HG03045 (cell line): ENCODE measurements around the gene GALNT15.

Experiments used
- ATAC-seq: cut with Tn5 transposase; IDR thresholded peaks from one replicate; pipeline ENCODE4 v1.9.1; 2021; ENCODE audit warnings: mild to moderate bottlenecking, moderate library complexity; ENCODE audit not compliant: unreplicated experiment

Gene GALNT15

DNA sequence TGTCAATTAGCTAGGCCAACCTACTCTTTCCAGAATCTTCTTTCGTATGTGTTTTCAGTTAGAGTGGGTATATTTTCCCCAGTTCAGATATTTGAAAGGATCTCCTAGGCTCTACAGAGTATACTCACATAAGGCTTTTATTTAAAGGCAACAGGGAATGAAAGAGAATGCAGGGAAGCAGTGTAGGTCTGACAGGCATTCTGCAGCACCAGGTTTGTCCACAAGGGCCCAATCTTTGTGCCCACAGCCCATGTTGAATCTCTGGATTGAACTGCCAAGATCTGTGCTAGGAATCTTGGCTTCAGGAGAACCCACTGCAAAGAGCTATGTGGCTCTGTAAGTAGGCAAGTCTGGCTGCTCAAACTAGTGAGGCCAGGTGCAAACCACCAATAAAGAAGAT, 24.2 kb upstream of the GALNT15 start:
- ATAC-seq, result no peak

DNA sequence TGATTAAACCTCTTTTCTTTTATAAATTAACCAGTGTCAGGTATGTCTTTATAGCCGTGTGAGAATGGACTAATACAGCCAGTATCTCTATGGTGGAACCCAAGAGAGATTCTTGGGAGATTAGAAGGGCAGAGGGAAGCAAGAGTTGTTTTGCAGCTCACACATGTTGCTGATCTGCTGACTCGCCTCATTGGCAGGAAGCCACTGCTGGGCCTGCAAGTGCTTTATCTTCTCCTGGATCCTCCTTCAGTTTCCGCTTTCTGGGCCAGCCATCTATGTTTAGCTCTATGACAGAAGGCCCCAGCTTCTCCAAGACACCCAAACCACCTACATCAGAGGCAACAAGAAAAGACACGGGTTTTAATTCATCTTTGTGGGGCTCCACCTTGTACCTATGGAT, 23.4 kb upstream of the GALNT15 start:
- no peak for ATAC-seq

DNA sequence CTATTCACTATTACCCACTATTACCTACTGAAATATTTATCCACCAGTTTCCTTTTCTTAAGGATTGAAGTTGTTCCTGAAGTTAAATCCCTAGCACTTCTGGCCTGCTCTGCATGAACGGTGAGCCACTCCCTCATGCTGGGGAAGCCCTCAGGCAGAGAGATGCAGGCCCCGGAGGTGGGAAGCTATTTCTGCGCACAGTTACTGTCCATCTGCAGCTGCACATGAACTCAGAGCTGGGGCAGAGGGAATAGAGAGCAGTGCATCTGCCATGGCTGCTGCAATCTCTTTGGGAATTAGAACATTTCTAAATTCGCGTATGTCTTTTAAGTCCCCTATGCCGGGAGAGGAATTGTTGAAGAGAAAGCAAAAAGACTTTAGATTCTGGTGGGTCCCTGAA, 6.3 kb upstream of the GALNT15 start:
- no peak for ATAC-seq

DNA sequence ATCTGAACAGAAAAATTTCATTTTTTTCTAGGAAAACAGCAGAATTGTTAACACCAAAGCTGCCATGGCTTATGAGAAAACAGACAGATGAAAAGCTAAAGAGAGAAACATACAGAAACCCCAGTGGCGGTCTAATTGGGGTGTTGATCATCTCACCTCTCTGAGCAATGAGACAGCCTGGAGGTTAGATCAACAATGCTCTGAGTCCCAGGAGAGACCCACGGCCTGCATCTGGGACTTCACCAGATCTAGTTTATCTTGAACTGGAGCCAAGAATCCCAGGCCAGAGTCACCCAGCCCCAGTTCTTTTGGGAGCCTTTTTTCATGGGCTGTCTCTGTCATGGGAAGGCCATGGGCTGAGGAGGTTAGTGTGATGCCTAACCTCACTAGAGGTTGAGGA, 3.5 kb upstream of the GALNT15 start:
- ATAC-seq, result no peak

DNA sequence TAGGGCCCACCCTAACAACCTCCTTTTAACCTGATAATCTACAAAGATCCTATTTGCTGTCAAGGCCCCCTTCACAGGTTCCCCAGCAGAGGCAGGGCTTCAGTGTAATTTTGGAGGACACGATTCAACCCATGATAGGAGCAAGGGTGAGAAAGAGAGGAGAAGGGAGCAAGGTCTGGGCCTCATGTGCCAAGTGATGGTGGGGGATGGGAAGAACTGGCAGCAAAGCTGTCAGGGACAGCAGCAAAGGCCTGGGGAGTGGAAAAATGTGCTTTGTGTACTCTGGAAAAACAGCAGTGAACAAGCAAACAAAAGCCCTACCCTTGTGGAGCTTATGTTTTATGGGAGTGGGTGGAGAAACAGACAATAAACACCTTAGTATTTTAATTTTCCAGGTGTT, 2.7 kb upstream of the GALNT15 start:
- ATAC-seq, result no peak

DNA sequence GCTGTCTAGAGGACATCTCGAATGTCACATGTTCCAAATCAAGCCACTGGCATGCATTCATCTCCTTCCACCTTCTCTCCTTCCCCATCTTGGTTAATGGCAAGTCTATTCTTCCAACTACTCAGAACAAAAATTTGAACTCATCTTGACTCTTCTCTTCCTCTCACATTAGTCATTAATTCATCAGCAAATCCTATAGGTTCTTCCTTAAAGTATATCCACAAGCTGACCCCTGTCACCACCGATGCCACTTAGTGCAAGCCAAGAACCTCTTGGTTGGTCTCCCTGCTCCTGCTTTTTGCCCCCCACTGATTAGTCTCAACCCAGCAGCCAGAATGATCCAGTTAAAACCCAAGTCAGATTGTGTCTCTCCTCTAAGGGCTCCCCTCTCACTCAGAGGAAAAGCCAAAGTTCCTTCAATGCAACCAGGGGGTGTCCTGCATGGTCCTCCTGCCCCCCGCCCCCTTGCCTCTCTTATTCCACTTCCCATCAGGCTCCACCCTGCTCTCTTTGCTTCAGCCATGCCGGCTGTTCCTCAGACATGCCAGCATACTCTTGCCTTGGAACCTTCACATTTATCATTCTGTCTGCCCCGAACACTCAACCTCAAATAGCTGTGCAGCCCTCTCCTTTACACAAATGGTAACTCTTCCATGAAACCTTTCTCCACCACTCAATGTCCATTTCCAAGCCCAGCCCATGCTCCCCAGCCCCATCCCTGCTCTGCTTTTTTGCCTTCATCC, 1.0 kb upstream of the GALNT15 start:
- no peak for ATAC-seq

DNA sequence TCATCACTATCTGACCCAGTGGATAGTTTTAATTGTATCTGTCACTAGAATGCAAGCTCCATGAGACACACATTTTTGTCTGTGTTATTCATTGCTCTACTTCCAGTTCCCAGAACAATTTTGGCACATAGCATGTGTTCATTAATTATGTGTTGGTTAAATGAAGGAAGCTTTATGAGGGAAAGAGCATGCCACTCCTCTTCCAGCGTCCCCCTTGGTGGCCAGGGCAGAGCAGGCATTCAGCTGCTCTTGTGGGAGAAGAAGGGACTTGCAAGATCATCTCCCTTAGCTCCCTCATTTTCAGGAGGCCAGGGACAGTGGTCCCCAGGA, 489 bp upstream of the GALNT15 start:
- no peak for ATAC-seq

DNA sequence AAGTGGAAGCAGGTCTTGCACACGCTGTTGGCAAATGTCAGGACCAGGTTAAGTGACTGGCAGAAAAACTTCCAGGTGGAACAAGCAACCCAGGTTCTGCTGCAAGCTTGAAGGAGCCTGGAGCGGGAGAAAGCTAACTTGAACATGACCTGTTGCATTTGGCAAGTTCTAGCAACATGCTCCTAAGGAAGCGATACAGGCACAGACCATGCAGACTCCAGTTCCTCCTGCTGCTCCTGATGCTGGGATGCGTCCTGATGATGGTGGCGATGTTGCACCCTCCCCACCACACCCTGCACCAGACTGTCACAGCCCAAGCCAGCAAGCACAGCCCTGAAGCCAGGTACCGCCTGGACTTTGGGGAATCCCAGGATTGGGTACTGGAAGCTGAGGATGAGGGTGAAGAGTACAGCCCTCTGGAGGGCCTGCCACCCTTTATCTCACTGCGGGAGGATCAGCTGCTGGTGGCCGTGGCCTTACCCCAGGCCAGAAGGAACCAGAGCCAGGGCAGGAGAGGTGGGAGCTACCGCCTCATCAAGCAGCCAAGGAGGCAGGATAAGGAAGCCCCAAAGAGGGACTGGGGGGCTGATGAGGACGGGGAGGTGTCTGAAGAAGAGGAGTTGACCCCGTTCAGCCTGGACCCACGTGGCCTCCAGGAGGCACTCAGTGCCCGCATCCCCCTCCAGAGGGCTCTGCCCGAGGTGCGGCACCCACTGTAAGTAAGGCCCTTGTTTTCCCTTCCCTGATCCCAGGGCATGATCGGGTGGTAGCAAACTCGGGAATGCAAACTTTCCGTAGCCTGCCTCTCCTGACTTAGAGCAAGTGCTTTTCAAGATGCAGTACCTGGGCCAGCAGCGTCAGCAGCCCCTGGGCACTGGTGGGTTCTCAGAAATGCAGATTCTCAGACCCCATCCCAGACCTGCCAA, 759 bp downstream of the GALNT15 start:
- no peak for ATAC-seq

DNA sequence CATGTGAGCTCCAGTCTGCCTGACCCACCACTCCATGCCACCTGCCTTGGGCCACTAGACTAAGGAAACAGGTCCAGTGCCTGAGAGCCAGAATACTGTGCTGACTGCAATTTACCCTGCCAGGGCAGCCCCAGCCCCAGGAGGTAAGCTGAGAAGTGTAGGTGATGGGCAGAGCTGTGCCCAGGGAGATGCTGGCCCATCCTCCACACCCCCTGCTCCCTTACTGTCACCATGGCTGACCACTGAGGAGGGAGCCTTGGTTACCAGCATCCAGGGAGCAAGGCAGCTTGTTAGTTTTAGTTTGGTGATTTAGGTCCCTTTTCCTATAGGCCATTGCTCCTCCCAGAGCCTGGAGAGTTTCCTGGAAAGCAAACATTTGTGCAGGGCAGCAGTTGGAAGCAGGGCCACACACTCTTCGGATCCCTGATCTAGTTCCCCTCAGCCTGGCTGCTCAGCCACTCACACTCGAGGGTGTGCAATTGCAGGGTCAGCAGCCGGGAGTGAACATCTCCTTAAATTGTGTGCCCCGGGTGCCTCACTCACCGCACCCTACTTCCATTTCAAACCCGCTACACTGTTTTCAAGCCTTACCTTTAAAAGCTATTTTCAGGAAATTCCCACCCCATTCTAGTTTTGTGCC, 2.0 kb downstream of the GALNT15 start:
- ATAC-seq, result no peak

DNA sequence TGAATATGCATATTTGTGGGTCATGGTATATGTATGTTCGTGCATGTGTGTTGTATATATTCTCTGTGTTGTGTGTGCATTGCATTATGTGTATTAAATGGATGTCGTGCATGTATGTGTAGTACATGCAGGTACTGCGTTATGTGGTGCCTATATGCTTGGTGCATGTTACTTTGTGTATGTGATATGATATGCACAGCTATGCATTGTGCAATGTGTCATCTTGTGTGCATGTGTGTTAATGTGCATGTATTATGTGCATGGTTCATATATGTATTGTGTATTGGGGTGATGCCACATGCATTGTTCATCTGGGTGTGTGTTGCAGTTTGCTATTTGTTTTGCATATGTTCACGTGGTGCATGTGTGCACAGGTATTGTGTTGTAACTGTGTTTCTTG, 2.9 kb downstream of the GALNT15 start:
- no peak for ATAC-seq

DNA sequence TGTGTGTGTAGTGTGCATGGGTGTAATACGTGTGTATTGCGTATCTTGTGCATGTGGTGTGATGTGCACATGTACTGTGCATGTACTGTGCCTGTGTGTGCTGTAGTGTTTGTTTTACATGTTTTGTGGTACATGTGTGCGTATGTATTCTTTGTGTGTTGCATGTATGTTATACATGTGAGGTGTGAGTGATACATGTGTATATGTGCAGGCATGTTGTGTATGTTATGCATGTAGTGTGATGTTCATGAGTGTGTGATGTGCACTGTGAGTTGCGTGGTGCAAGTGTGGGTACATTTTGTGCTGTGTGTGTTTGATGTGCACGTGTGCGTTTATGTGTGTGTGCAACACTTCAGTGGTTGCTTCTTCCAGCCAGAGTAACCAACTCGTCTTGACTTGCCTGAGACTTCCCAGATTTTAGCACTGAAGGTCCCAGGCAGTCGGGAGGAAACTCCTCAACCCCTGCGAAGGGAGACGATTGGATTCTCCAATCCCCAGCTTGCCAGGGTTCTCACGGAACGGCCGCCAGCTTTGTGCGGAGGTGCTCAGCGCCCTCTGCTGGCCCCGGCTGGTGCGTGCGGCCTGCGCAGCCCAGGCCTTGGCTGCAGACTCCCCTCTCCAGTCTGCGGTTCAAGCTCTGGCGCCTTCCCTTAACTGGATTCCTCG, 3.6 kb downstream of the GALNT15 start:
- peak; percentile 56 for ATAC-seq

DNA sequence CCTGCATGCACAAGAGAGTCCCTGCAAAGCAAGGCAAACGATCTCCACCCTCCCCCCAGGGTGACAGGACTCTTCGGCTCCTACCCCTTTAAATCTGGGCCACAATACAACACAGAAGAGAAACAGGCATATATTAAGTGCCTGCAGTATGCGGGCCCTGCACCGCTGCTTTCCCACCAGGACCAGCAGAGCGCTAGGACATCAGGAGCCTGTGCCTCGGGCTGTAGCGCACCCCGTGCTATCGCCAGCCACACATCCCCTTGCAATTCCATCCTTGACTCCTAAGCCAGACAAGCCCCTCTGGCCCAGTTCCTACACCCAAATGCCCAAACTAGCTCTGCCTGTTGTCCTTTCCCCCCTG, 4.1 kb downstream of the GALNT15 start:
- ATAC-seq, result no peak

DNA sequence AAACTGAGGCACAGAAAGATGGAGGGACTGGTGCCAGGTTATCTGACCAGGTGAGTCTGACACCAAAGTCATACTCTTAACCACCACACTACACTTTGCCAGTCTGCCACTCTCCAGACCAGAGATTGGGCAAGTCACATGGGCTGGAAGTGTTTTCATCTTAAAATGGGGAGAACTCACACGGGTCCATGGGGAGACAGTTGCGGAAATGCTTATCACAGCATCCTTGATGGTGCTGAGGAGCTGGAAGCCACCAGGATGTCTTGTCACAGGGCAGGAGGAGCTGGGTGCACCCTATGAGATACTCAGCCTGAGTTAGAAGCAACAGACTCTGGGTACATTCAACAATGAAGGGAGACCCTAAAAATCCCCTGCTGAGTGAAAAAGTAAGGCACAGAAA, 4.8 kb downstream of the GALNT15 start:
- no peak for ATAC-seq

DNA sequence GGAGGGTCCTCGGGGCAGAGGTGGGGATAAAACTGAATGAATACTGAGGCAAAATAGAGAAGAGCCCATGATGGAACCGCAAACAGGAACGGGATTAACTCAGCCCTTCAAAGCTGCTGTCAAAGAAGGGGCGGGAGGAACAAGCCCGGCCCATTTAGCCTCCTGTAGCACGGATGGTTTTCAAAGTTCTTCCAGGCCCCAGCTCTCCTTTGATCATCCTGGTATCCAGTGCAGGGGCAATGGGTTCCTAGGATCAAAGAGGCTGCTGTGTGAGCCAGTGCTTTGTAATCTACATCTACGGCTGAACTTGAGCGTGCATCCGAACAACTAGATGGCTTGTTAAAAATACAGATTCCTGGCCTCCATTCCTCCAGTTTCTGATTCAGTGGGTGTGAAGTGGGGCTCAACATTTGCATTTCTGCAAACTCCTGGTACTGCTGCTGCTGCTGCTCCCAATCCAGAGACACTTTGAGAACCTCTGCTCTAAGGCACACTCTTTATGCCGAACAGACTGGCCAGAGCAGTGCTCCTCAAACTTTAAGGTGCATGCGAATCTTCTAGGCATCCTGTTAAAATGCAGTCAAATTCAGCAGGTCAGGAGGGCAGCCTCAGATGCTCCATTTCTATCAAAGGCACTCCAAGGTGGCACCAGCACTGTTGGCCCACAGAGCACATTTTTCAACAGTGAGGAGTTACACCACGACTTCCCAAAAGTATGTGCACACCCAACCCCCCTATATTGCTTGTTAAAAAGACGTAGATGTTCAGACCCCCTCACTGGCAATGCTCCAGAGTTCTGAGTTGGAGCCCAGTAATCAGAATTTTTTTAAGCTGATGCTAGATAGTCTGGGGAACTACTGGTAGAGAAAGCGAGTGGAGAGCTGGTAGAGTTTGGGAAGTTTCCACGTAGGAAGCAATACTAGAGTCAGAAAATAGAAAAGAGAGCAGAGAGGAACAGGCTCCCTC, 5.6 kb downstream of the GALNT15 start:
- no peak for ATAC-seq

DNA sequence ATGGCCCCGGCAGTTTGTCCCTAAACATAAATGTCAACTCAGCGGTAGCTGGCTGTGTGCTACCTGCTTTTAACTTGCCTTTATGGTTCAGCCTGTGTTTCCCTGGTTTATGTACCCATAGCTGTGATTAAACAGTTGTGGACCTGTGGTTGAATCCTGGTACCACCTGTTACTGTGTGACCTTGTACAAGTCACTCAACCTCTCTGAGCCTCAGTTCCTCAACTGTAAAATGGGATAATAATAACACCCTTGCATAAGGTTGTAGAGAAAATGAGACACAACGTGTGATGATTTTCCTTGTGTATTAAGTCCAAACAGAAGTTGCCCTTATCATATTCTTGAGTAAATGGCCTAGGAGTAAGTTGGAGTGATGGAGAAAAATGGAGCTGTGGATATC, 6.3 kb downstream of the GALNT15 start:
- ATAC-seq, result no peak

DNA sequence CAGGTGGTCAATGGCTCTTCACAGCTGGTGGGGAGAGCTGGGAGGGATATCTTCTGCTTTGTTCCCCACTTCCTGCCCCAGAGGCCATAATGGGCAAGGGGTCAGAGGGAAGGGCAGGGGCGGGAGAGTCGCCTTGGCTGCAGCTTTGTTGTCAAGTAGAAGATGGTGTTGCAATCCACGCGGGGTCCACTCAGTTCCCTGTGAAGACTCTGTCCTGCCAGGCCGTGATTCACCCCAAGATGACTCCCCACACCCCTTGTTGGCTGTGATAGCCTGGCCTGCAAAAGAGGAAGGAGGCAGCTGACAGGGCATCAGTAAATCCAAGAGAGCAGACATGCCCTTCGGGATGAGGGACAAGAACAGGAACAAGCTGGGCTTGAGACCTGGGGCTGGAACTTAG, 6.9 kb downstream of the GALNT15 start:
- ATAC-seq, result no peak

DNA sequence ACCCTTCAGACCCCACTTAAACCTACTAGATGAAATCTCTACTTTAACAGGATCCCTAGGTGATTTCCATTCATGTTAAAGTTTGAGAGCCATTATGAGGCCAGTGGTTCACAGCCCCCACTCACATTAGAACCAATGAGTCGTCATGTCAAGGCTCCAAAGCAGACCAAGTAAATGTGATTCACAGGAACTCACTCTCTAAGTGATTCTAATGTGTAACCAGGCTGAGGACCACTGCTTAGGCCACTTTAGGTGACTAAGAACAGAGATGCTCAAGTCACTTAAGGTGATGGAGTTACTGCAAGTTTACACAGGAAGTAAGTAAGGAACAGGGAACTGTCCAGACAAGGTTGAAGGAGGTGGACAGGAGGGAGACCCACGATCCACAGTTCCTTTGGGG, 7.7 kb downstream of the GALNT15 start:
- ATAC-seq, result no peak

DNA sequence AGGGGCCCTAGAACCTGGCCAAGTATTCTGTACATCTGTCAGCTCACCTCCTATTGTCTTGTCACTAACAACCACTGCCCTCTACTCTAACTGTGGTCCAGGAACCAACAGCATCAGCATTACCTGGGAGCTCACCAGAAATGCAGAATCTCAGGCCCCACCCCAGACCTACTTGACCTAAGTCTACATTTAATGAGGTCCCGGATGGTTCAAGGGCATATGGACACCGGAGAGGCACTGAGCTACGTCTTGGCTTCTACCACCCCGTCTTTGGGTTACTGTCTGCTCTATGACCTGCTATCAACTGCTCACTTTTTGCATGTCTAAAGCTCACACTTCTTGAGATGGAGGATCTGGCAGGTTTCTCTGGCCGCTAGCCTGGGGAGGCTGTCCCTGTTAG, 8.1 kb downstream of the GALNT15 start:
- no peak for ATAC-seq

DNA sequence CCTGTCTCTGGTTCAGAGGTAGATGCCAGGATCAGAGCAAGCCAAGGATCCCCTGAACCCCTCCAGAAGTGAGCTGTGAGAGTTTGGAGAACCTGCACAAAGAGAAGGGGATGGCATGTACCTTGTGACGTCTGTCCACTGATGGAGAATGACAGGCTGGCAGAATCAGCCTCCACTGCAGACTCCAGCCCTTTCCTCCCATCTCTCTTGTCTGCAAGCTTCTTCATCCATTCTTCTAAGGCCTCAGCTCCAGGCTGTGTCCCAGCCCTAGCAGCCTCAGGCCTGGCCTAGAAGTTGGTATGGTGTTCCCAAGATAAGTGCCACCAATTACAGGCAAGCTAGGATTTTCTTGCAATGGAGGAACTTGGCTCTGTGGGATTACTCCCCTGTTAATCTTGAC, 8.6 kb downstream of the GALNT15 start:
- no peak for ATAC-seq

DNA sequence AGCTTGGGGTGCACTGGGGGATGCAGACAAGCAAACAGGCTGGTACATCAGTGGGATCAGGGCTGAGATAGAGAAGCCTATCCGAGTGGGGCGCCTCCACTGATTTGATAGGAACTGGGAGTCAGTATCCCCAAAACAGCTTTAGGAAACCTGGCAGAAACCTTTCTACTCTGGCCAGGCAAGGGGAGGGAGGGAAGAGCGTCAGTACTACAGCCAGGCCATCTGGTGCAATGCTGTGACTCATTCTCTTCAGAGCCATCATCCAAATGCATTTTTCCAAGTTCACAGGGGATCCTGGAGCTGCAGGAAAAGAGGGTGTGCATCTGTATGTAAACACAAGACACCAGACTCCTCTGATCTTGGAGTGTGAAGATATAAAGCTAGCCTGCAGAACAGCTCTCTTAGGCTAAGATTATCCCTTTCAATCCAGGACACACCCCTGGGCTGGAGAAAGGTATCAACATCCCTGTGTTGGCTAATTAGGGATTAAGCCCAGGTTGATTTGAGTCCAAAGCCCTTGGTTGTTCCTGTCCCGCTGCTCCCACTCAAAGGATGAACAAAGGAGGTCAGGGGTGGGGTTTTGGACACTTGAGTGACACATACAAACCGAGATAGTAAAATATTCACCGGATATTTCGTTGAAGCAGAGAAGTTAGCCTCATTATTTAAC, 9.3 kb downstream of the GALNT15 start:
- no peak for ATAC-seq
